ENCODE results near the gene PAPLN. TPM values are rescaled to one million over a fixed set of nuclear protein-coding genes. Genes with fewer than 3 reads are reported as not detected.

The PAPLN gene, protein sequence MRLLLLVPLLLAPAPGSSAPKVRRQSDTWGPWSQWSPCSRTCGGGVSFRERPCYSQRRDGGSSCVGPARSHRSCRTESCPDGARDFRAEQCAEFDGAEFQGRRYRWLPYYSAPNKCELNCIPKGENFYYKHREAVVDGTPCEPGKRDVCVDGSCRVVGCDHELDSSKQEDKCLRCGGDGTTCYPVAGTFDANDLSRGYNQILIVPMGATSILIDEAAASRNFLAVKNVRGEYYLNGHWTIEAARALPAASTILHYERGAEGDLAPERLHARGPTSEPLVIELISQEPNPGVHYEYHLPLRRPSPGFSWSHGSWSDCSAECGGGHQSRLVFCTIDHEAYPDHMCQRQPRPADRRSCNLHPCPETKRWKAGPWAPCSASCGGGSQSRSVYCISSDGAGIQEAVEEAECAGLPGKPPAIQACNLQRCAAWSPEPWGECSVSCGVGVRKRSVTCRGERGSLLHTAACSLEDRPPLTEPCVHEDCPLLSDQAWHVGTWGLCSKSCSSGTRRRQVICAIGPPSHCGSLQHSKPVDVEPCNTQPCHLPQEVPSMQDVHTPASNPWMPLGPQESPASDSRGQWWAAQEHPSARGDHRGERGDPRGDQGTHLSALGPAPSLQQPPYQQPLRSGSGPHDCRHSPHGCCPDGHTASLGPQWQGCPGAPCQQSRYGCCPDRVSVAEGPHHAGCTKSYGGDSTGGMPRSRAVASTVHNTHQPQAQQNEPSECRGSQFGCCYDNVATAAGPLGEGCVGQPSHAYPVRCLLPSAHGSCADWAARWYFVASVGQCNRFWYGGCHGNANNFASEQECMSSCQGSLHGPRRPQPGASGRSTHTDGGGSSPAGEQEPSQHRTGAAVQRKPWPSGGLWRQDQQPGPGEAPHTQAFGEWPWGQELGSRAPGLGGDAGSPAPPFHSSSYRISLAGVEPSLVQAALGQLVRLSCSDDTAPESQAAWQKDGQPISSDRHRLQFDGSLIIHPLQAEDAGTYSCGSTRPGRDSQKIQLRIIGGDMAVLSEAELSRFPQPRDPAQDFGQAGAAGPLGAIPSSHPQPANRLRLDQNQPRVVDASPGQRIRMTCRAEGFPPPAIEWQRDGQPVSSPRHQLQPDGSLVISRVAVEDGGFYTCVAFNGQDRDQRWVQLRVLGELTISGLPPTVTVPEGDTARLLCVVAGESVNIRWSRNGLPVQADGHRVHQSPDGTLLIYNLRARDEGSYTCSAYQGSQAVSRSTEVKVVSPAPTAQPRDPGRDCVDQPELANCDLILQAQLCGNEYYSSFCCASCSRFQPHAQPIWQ
- 4.0 to 5.6 TPM (median 4.9 TPM) in 5 replicates for total RNA-seq (2022; extraction: Qiagen RNA extraction)

DNA sequence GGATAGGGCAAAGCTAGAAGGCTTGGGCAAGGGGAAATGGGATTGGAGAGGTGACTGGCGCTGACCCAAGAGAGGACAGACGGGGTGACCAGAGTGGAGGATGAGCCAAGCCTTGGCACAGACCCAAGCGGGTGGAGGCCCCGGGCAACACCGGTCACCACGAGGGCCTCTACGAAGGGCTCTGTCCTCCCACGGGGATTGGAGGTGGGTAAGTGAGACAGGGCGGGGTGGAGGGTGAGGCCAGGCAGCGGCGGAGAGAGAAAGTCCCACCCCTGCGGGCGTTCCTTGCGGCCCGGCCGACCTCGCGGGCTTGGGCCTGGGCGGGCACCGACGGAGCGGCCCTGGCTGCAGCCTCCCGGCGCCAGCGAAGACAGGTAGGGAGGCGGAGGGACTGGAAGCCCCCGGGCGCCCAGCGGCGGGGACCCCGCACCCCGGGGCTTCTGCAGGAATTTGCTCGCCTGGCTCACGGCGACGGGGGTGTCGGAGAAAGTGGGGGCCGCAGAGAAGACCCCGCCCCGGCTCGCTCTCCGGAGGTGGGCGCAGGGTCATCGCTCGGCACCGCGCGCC, at the start of gene PAPLN:
Gene PAPLN, plus strand, starts transcription at position 288 of the 567 bp plus-strand sequence. CDS start 2,273 bp downstream, outside the sequence.

Other genes with a start within 250 kb of the PAPLN start
- gene ZFYVE1, start 210.4 kb upstream of the PAPLN start, total RNA-seq (2022; extraction: Qiagen RNA extraction) = 8.8 to 10.5 TPM (median 9.4 TPM) in 5 replicates
- gene RBM25, start 179.0 kb upstream of the PAPLN start, total RNA-seq (2022; extraction: Qiagen RNA extraction) = 51.0 to 65.6 TPM (median 56.4 TPM) in 5 replicates
- gene PSEN1, start 101.0 kb upstream of the PAPLN start, total RNA-seq (2022; extraction: Qiagen RNA extraction) = 65.9 to 72.8 TPM (median 66.7 TPM) in 5 replicates
- gene NUMB, start 221.0 kb downstream of the PAPLN start, total RNA-seq (2022; extraction: Qiagen RNA extraction) = 32.8 to 43.7 TPM (median 43.2 TPM) in 5 replicates